Immature natural killer cell (primary cell): ENCODE data around the gene HBZ. TPM values are rescaled to one million over a fixed set of nuclear protein-coding genes. Genes with fewer than 3 reads are reported as not detected.
"Not testable (repeated sequence)": the region's sequence is repeated elsewhere in the genome, so short reads cannot be mapped to it uniquely, and the experiment has no call there.

Experiments used
- DNase-seq, 3 donors: peaks; one replicate each; pipeline ENCODE4 v3.0.0; 2022; ENCODE audit warnings: mixed read lengths in 1 of 3
- H3K27ac Mint-ChIP-seq, 6 donors: one replicate each; pipeline ENCODE4 v1.8.0; 2020; ENCODE audit warnings: mixed read lengths in 6 of 6, mild to moderate bottlenecking in 5 of 6, inconsistent platforms in 4 of 6, moderate library complexity in 3 of 6
- H3K27me3 Mint-ChIP-seq, 3 donors: one replicate each; pipeline ENCODE4 v1.8.0; 2020 to 2021; ENCODE audit warnings: low read depth in 3 of 3, mild to moderate bottlenecking in 3 of 3, mixed read lengths in 3 of 3, moderate library complexity in 3 of 3, inconsistent platforms in 1 of 3
- H3K36me3 Mint-ChIP-seq, 3 donors: one replicate each; pipeline ENCODE4 v1.8.0; 2020; ENCODE audit warnings: mixed read lengths in 3 of 3, inconsistent platforms in 2 of 3, mild to moderate bottlenecking in 2 of 3
- H3K4me1 Mint-ChIP-seq, 2 donors: one replicate each; pipeline ENCODE4 v1.8.0; 2020; ENCODE audit warnings: inconsistent platforms in 2 of 2, mild to moderate bottlenecking in 2 of 2, mixed read lengths in 2 of 2, moderate library complexity in 1 of 2
- H3K4me3 Mint-ChIP-seq, 5 donors: one replicate each; pipeline ENCODE4 v1.8.0; 2020; ENCODE audit warnings: mild to moderate bottlenecking in 5 of 5, mixed read lengths in 5 of 5, inconsistent platforms in 3 of 5, moderate library complexity in 3 of 5
- H3K9me3 Mint-ChIP-seq, 6 donors: one replicate each; pipeline ENCODE4 v1.8.0; 2020; ENCODE audit warnings: mild to moderate bottlenecking in 6 of 6, mixed read lengths in 6 of 6, inconsistent platforms in 4 of 6, moderate library complexity in 3 of 6
- polyA plus RNA-seq, 3 donors: library from polyadenylated mRNA; unstranded; fragments of 300-500 nt; fragmentation: Illumina TruSeq; gene quantifications; one replicate each; pipeline ENCODE4 v1.2.3, GENCODE V29; 2021

HBZ gene
- polyA plus RNA-seq, 3 donors from 2014 or later = not detected

GRCh38 chr16:164134-164823 lies 11.8 kb downstream of the HBZ start:
- not testable (repeated sequence) for DNase-seq, H3K4me3 Mint-ChIP-seq, H3K9me3 Mint-ChIP-seq, H3K36me3 Mint-ChIP-seq, H3K27ac Mint-ChIP-seq
- peaks cover 0 to 13% of the 10 kb centered on the region in 2 donors for H3K4me1 Mint-ChIP-seq
- peaks cover 7 to 19% (median 15%) of the 10 kb centered on the region in 3 donors for H3K27me3 Mint-ChIP-seq

GRCh38 chr16:164827-165538 lies 12.5 kb downstream of the HBZ start:
- Mint-ChIP-seq H3K36me3 (peaks cover 0 to 2% (median 0%) of the 10 kb centered on the region in 3 donors), H3K27me3 (peaks cover 7 to 21% (median 15%) of the 10 kb centered on the region in 3 donors)

GRCh38 chr16:165539-166374 lies 13.3 kb downstream of the HBZ start, which contains the start of gene HBM:
HBM (plus strand) TSS chr16:165978; CDS start chr16:165998, 20 bp downstream.
- no peaks in the 10 kb centered on the region for H3K9me3 Mint-ChIP-seq
- DNase-seq = no peak
- H3K36me3 Mint-ChIP-seq = peaks cover 0 to 2% (median 0%) of the 10 kb centered on the region in 3 donors
- peaks cover 10 to 29% (median 15%) of the 10 kb centered on the region in 3 donors for H3K27me3 Mint-ChIP-seq
- H3K4me3 Mint-ChIP-seq = peak within 1 kb of the TSS in 4 of 5 donors; percentile 60 to 71 (median 65)
- H3K4me1 Mint-ChIP-seq = peaks cover 0 to 13% of the 10 kb centered on the region in 2 donors
- H3K27ac Mint-ChIP-seq = no peak within 1 kb of the TSS

More at GRCh38 chr16:164827-165538, 12.5 kb downstream of the HBZ start:
- DNase-seq = no peak
- H3K4me3 Mint-ChIP-seq = peak overlapping the region in 4 of 5 donors; percentile 15 to 71 (median 46)
- H3K27ac Mint-ChIP-seq = no peak overlapping the region
- no peaks in the 10 kb centered on the region for H3K9me3 Mint-ChIP-seq
- peaks cover 0 to 13% of the 10 kb centered on the region in 2 donors for H3K4me1 Mint-ChIP-seq

- H3K27ac Mint-ChIP-seq = no peak overlapping the region
- H3K27me3 Mint-ChIP-seq = peaks cover 11 to 24% (median 17%) of the 10 kb centered on the region in 3 donors
- no peak for DNase-seq
- peak overlapping the region in 4 of 5 donors; percentile 60 to 71 (median 62) for H3K4me3 Mint-ChIP-seq
- H3K9me3 Mint-ChIP-seq = no peaks in the 10 kb centered on the region
- peaks cover 0 to 2% (median 0%) of the 10 kb centered on the region in 3 donors for H3K36me3 Mint-ChIP-seq
- H3K4me1 Mint-ChIP-seq = peaks cover 0 to 13% of the 10 kb centered on the region in 2 donors
These were observed 14.1 kb downstream of the HBZ start for GRCh38 chr16:166375-167121.

GRCh38 chr16:167122-167690 lies 14.8 kb downstream of the HBZ start:
- H3K4me3 Mint-ChIP-seq = peak overlapping the region in 3 of 5 donors; percentile 44 to 63 (median 60)
- H3K4me1 Mint-ChIP-seq = peaks cover 0 to 13% of the 10 kb centered on the region in 2 donors
- H3K27ac Mint-ChIP-seq = no peak overlapping the region
- DNase-seq = no peak
- no peaks in the 10 kb centered on the region for H3K9me3 Mint-ChIP-seq
- peaks cover 0 to 2% (median 0%) of the 10 kb centered on the region in 3 donors for H3K36me3 Mint-ChIP-seq
- peaks cover 12 to 24% (median 19%) of the 10 kb centered on the region in 3 donors for H3K27me3 Mint-ChIP-seq

- no peaks in the 10 kb centered on the region for H3K9me3 Mint-ChIP-seq
- H3K4me3 Mint-ChIP-seq = peak overlapping the region in 1 of 5 donors; percentile 9
- H3K27me3 Mint-ChIP-seq = peaks cover 12 to 24% (median 20%) of the 10 kb centered on the region in 3 donors
- peaks cover 0 to 14% of the 10 kb centered on the region in 2 donors for H3K4me1 Mint-ChIP-seq
- DNase-seq = no peak
- no peak overlapping the region for H3K27ac Mint-ChIP-seq
- peaks cover 0 to 2% (median 0%) of the 10 kb centered on the region in 3 donors for H3K36me3 Mint-ChIP-seq
These were observed 16.0 kb downstream of the HBZ start for GRCh38 chr16:168424-168823.

- H3K36me3 Mint-ChIP-seq = peaks cover 0 to 2% (median 0%) of the 10 kb centered on the region in 3 donors
- no peak for DNase-seq
- peaks cover 12 to 24% (median 22%) of the 10 kb centered on the region in 3 donors for H3K27me3 Mint-ChIP-seq
- peak overlapping the region in 1 of 5 donors; percentile 9 for H3K4me3 Mint-ChIP-seq
- no peak overlapping the region for H3K27ac Mint-ChIP-seq
- H3K4me1 Mint-ChIP-seq = peaks cover 0 to 15% of the 10 kb centered on the region in 2 donors
- H3K9me3 Mint-ChIP-seq = no peaks in the 10 kb centered on the region
These were observed 16.6 kb downstream of the HBZ start for GRCh38 chr16:169014-169413.

GRCh38 chr16:170088-170507 lies 17.7 kb downstream of the HBZ start:
- Mint-ChIP-seq H3K27me3 (peaks cover 15 to 31% (median 26%) of the 10 kb centered on the region in 3 donors), H3K4me1 (peaks cover 6 to 19% of the 10 kb centered on the region in 2 donors)
- DNase-seq, H3K27ac Mint-ChIP-seq, H3K36me3 Mint-ChIP-seq, H3K4me3 Mint-ChIP-seq, H3K9me3 Mint-ChIP-seq: not testable (repeated sequence)

GRCh38 chr16:170788-171187 lies 18.3 kb downstream of the HBZ start:
- H3K9me3 Mint-ChIP-seq = no peaks in the 10 kb centered on the region
- no peak for DNase-seq
- no peak overlapping the region for H3K27ac Mint-ChIP-seq
- peaks cover 19 to 30% (median 26%) of the 10 kb centered on the region in 3 donors for H3K27me3 Mint-ChIP-seq
- H3K4me3 Mint-ChIP-seq = peak overlapping the region in 1 of 5 donors; percentile 27
- H3K36me3 Mint-ChIP-seq = peaks cover 0 to 2% (median 0%) of the 10 kb centered on the region in 3 donors
- H3K4me1 Mint-ChIP-seq = peaks cover 7 to 17% of the 10 kb centered on the region in 2 donors

GRCh38 chr16:172374-172941 lies 20.0 kb downstream of the HBZ start, which contains the start of gene HBA2:
HBA2 (plus strand) TSS chr16:172876; CDS start chr16:172913, 37 bp downstream.
- not testable (repeated sequence) for H3K36me3 Mint-ChIP-seq, H3K27ac Mint-ChIP-seq, H3K9me3 Mint-ChIP-seq, DNase-seq
- Mint-ChIP-seq H3K4me3 (peak within 1 kb of the TSS in 3 of 5 donors; percentile 35 to 40 (median 36)), H3K4me1 (peaks cover 7 to 11% of the 10 kb centered on the region in 2 donors), H3K27me3 (peaks cover 17 to 29% (median 19%) of the 10 kb centered on the region in 3 donors)

GRCh38 chr16:173211-173854 lies 20.9 kb downstream of the HBZ start:
- H3K36me3 Mint-ChIP-seq, H3K27ac Mint-ChIP-seq, DNase-seq, H3K9me3 Mint-ChIP-seq: not testable (repeated sequence)
- H3K4me3 Mint-ChIP-seq = peak overlapping the region in 3 of 5 donors; percentile 17 to 40 (median 35)
- peaks cover 20 to 30% (median 22%) of the 10 kb centered on the region in 3 donors for H3K27me3 Mint-ChIP-seq
- peaks cover 7 to 15% of the 10 kb centered on the region in 2 donors for H3K4me1 Mint-ChIP-seq
